Calu3 (cell line): ENCODE measurements around the gene NAA10. TPM values are rescaled to one million over a fixed set of nuclear protein-coding genes. Genes with fewer than 3 reads are reported as not detected.

Source experiments
- BruUV-seq: library from RNA; stranded (reverse); fragments of 400-500 nt; replicated peaks from 2 replicates; lab custom pipeline; 2021; lab: Mats Ljungman, UMichigan
- CTCF ChIA-PET: fragments of 300-600 bp; sonication (Branson Sonifier 250); formaldehyde crosslinking; loops from one replicate; lab custom pipeline; 2022; ENCODE audit warnings: antibody characterized with exemption; lab: Charles Lee
- DNase-seq: peaks from one replicate; pipeline ENCODE4 v3.0.0; 2022
- H3K27ac Mint-ChIP-seq: one replicate; pipeline ENCODE4 v1.8.0; 2022; ENCODE audit warnings: mixed read lengths; ENCODE audit not compliant: unreplicated experiment
- H3K27me3 Mint-ChIP-seq: one replicate; pipeline ENCODE4 v1.8.0; 2022; ENCODE audit warnings: mixed read lengths; ENCODE audit not compliant: unreplicated experiment
- H3K36me3 Mint-ChIP-seq: one replicate; pipeline ENCODE4 v1.8.0; 2022; ENCODE audit warnings: mild to moderate bottlenecking, moderate library complexity, mixed read lengths; ENCODE audit not compliant: insufficient read depth, unreplicated experiment
- H3K4me1 Mint-ChIP-seq: one replicate; pipeline ENCODE4 v1.8.0; 2022; ENCODE audit warnings: mild to moderate bottlenecking, low read depth, mixed read lengths; ENCODE audit not compliant: unreplicated experiment
- H3K4me3 Mint-ChIP-seq: one replicate; pipeline ENCODE4 v1.8.0; 2022; ENCODE audit warnings: mild to moderate bottlenecking, low read depth, moderate library complexity, mixed read lengths; ENCODE audit not compliant: unreplicated experiment
- H3K9me3 Mint-ChIP-seq: one replicate; pipeline ENCODE4 v1.8.0; 2022; ENCODE audit warnings: low read depth, mixed read lengths; ENCODE audit not compliant: unreplicated experiment
- CTCF ChIP-seq: fragments of 200-600 bp; IDR thresholded peaks from one replicate; pipeline ENCODE4 v1.8.0; 2022; ENCODE audit warnings: antibody characterized with exemption; ENCODE audit not compliant: unreplicated experiment
- intact Hi-C: fragments of 100-400 bp; cut with micrococcal nuclease; formaldehyde crosslinking; loops from one replicate; pipeline ENCODE4 v1.10.0; 2022; ENCODE audit not compliant: unreplicated experiment
- total RNA-seq: library from RNA; stranded (reverse); gene quantifications from 2 replicates; pipeline ENCODE4 v1.2.3, GENCODE V29; 2022

Gene NAA10
- total RNA-seq, 1 experiment from 2014 or later = 139 TPM

DNA sequence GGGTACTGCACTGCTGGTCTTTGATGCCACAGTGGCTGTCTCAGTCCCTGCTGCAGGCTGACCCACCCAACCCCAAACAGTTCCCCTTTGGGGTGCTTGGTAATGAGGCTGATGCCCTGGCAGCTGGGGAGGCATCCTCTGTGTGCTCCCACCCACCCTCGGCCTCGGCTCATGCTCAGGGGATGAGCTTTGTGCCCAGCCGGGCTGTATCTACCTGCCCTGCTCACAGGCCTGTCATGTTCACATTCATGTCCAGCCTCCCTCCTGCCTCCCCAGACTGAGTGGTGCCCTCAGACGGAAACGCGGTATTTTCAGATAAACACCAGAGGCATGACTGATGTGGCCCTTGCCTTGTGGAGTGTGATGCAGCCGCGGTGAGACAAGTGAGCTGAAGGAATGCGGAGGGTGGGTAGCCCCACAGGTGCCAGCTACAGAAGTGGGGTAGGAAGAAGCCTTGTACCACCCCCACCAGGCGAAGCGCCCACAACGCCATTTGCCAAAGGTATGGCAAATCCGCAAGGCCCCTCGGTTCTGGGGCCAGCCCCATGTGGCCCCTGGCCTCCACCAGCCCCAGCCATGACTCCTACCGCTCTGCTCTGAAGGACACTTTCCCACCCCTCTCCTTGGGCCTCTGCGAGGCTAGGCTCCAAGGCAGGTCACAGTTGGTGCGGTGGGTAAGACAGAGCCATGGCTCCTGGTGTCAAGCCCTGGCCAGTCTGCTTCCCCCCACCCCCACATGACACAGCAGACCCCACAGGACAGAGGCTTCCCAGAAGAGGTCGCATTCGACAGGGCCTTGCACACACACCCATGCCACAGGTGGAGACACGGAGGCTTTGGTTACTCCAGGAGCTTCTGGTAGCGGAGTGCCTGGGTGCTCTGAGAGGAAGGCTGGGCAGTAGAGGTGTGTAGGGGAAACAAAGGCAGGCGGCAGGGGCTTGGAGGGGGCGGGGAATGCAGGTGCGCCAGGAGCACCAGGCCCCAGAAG lies 11.4 kb upstream of the NAA10 start:
- Mint-ChIP-seq H3K4me3 (no peak overlapping the region), H3K27ac (no peak overlapping the region), H3K36me3 (peaks cover 17% of the 10 kb centered on the region), H3K4me1 (no peaks in the 10 kb centered on the region), H3K27me3 (no peaks in the 10 kb centered on the region), H3K9me3 (no peaks in the 10 kb centered on the region)
- BruUV-seq = no TSS peak
- DNase-seq = no peak
- CTCF ChIA-PET = interaction anchor here (1.1 to 1.6 kb wide), 4 partner anchors 12 to 23 kb away, joined by 3 to 6 read pairs (median 4); no protein-coding TSS in a partner anchor
- no peak for TF ChIP-seq CTCF
- intact Hi-C loops = loop anchor here (5.0 kb wide), 1 partner anchor 184 kb away; the partner anchor contains the start of gene PLXNB3

DNA sequence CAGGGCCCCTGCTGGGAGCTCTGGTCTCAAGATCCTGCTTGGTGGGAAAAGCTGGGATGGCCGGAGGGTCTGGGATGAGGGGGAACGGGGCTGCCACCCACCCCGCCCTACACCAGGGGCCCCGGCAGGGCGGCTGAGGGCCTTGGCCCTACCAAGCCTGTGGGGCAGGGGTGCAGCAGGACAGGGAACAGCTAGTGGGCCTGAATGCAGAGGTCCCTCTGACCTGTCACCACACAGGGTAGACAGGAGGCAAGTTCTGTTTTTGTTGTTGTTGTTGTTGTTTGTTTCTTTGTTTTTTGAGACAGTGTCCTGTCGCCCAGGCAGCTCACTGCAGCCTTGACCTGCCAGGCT lies 9.9 kb upstream of the NAA10 start:
- TF ChIP-seq CTCF = no peak
- CTCF ChIA-PET = interaction anchor here (0.6 kb wide), 1 partner anchor 157 kb away, joined by 5 read pairs; no protein-coding TSS in a partner anchor
- Mint-ChIP-seq H3K9me3 (no peaks in the 10 kb centered on the region), H3K4me1 (no peaks in the 10 kb centered on the region), H3K4me3 (no peak overlapping the region), H3K36me3 (peaks cover 14% of the 10 kb centered on the region), H3K27me3 (no peaks in the 10 kb centered on the region), H3K27ac (no peak overlapping the region)
- BruUV-seq = no TSS peak
- no peak for DNase-seq
- intact Hi-C loops = loop anchor here (5.0 kb wide), 1 partner anchor 182 kb away; the partner anchor contains the start of gene PLXNB3

- Mint-ChIP-seq H3K4me3 (no peak within 1 kb of the TSS), H3K36me3 (peaks cover 14% of the 10 kb centered on the region), H3K27me3 (no peaks in the 10 kb centered on the region), H3K27ac (no peak within 1 kb of the TSS), H3K9me3 (no peaks in the 10 kb centered on the region), H3K4me1 (no peaks in the 10 kb centered on the region)
- intact Hi-C loops = no loop called here
- BruUV-seq = no TSS peak
- no peak for TF ChIP-seq CTCF
- CTCF ChIA-PET = no interaction called here
- no peak for DNase-seq
These were observed 9.4 kb upstream of the NAA10 start, which contains the start of gene RENBP for GRCh38 chrX:153944140-153944799. Gene RENBP, minus strand, starts transcription at chrX:153944643. Its CDS starts 33 bp downstream, at chrX:153944610.
